Cortex of kidney (tissue), 1 donor: ENCODE measurements around the gene PUSL1.

Experiments used
- DNase-seq: peaks from one replicate; lab custom pipeline; 2025; lab: John Stamatoyannopoulos, UW

PUSL1 gene

DNA sequence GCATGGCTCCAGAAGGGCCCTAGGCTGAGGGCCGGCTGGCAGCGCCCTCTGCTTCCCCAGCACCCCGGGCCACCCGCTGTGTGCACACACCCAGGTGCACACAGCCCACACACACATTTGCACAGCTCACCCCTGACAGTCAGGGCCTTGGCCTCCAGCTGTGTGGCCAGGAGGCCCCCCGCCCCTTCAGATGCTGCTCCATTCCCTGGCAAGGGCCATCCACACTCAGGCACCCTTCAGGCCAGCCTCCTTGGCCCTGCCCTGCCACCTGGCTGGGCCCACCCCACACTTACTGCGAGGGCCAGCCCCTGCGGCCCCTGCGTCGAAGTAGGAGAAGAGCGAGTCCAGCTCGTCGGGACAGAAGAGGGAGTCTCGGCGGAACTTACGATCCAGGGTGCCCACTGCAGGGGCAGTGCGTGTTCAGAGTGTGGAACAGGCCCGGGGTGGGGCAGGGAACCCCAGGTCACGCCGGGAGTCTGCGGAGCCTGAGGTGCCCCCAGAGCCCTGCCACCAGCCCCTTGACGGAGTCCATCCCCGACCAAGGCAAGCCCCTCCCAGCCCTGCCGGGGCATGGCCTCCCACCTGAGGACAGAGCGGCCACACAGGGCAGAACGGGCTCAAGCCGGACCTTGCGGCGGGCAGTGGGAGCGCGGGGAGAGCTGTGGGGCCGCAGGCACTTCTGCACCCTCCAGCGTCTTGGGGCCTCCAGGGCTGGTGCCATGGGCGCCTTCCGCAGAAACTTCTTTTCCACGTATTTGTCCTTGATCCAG is 13.1 kb upstream of the PUSL1 start:
- no peak for DNase-seq

DNA sequence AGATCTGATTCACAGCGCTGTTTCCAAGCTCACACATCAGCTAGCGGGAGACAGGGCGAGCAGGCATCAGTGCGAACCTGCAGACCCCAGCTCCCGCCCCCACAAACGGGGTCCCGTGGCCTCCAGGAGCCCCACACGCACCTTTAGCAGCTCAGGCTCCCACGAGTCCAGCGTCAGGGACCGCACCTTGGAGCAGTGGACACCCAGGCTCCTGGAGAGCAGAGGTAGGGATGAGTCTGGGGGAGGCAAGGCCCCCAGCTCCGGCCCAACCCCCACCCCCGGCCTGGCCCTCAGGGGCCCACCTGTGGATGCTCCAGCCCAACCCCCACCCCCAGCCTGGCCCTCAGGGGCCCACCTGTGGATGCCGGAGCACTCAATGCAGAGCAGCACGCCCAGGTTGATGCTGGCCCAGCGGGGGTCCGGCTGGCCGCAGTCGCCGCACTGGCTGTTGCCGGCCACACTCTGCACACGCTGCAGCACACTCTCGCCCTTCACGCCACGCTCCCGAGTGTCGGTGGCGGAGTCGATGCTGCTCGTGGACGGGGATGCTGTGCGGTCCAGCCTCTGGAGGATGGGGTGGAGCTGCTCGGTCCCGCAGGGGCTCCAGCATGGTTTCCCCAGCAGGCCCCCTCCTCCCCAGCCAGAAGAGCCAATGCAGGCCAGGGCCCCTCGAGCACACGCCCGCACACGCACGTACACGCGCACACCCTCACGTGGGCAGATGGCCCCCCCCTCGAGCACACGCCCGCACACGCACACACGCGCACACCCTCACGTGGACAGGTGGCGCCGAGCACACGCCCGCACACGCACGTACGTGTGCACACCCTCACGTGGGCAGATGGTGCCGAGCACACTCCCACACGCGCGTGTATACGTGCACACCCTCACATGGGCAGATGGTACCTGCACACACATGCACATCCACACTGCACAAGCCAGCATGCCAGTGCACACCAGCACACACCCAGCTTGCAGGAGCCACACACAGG is 12.0 kb upstream of the PUSL1 start:
- no peak for DNase-seq

DNA sequence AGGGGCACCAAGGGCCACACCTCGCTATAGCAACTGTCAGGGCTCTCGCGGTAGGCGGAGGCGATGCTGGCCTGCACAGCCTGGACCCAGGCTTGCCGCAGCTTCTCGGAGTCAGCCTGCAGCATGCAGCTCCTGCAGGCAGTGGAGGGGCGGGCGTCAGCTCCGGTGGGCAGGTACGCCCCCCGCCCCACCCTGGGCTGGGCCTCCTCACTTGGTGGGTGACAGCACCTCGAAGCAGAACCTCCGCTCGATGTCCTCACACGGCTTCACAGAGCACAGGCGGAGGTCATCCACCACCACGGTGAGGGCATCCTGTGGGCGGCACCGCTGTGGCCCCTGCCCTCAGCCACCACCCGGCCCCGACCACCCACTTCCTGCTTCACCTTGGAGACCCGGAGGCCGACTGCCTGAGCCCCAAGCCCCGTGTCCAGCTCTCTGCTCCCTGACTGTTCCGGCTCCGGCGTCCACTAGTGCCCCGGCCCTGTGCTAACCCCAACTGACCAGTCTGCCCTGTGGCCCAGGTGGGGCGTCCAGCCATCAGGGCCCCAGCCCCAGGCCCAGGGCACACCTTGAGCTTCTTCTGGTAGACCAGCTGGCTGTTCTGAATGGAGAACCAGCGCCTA is 10.5 kb upstream of the PUSL1 start:
- no peak for DNase-seq

DNA sequence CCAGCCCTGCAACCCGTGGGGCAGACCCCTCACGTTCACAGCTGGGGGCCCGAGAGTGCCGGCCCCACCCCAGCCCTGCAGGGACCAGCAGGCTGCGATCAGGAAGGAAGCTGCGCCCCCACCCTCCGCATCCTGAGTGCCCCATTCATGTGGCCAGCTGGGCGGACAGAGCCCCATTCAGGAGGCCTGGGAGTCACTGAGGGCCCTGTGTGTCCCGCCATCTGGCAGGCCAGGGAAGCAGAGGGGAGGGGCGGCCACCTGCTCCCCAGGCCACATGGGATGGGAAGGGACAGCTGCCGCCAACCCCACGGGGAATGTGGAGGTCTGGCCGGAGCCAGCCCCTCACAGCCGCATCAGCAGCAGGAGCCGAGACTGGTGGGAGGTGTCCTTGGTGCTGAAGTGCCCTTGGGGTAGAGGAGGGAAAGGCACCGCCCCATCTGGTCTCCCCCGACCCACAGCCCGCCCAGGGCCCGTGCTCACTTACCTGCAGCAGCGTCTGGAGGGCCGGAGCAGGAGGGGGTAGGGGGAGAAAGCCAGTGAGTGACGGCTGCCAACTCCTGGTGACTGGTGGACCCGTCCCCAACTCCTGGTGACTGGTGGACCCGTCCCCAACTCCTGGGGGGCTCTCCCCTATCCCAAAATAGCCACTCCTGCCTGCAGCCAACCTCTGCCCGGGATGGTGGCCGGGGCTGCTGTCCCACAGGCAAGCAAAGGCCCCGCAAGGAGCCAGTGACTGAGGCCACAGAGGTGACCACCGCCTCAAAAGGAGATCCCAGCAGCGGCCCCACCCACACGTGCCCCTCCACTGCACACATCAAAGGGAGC is 9.3 kb upstream of the PUSL1 start:
- DNase-seq, result no peak

DNA sequence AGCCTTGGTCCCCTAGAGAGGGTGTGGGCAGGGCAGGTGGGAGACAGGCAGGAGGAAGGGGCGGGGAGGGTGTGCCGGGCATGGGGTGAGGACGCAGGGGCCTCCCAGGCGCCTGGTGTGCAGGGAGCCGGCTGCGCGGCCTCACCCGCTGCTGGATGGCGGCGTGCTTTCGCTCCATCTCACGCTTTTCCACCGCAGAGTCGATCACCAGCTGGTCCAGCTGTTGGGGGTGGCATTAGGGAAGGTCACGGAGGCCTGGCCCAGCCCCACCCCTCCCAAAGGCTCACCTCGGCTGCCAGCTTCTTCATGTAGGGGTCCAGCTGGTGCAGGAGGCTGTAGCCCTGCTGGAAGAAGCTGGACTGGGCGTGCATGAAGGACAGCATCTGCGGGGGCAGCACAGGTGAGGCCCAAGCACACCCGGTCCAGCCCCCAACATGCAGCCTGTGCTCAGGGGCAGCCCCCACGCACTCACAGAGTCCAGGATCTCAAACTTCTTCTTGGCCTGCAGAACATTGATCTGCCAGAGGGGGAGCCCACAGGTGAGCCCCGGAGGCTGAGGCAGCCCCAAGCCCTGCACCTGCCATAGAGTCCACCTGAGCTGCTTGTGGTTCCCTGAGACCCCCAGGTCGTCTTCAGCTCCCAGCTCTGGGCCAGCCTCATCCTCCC is 8.6 kb upstream of the PUSL1 start:
- DNase-seq, result no peak

DNA sequence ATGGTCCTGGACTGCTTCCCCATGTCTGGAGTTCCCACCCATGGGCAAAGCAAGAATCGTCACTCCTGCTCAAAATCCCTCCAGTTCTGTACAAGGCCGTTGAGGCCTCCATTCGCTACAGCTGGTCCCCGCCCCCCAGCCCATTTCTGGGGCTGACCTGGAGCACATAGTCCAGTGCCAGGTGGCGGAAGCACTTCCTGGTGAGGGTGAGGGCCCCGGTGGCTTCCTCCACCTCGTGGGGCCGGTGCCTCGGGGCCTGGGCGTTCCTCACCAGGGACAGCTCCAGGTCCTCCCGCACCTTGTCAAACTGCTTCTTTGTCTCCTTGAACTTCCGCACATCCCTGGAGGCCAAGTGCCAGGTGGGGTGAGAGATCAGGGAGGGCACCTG is 8.1 kb upstream of the PUSL1 start:
- no peak for DNase-seq

DNA sequence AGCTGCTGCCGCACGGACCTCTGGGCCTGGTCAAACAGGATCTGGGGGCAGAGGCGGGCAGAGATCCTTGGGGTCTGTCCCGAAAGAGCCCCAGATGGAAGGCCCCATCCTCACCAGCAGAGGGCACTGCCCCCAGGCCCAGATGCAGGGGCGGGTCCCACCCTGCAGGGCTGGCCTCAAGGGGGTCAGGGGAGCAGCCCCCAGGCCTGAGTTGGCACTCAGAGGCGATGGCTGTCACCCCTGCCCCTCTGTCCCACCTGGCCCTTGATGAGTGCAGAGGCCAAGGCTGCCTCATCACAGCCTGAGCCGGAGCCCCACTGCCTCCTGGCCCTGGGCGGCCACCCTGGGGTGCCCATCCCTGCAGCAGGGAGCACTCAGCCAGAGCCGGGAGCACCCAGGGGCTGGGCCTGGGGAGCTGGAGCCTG is 6.4 kb upstream of the PUSL1 start:
- DNase-seq, result no peak

DNA sequence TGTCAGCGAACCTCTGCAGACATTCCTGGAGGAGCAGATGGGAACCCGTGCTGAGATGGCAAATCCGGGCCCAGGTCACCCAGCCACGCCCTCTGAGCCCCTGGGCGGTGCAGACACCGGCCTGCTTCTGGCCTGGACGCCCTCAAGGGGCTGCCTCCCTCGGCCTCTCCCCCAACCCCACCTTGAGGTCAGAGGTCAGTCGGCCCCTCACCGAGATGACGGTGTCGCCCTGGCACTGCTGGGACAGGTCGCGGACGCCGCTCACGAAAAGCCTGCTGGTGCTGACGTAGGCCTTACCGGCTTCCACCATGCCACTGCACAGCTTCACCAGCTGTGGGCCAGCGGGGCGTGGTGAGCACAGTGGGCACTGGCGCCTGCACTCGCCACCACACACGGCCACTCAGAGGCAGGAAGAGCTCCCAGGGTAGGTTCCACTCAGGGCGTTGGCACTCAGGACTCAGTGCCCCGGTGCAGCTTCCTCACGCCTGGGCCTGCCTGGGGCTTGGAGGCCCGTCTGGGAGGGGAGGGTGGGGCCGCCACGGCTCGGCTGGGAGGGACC is 5.4 kb upstream of the PUSL1 start:
- no peak for DNase-seq

DNA sequence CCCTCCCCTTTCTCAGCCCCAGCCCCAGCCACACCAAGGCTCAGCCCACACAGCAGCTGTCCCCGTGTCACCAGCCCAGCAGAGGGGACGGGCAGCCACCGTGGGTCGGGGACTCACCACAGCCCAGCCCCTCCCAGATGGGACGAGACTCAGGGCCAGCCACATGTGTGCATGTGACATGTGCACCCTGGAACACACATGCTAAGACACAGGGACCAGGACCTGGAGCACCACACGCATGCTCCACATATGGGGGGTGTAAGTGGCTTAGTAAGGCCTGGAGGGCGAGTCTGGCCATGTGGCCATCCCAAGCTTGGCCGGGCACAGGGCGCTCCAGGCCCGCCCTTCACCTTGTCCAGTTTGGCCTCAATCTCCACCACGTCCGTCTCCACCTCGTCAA is 4.7 kb upstream of the PUSL1 start:
- DNase-seq, result no peak

DNA sequence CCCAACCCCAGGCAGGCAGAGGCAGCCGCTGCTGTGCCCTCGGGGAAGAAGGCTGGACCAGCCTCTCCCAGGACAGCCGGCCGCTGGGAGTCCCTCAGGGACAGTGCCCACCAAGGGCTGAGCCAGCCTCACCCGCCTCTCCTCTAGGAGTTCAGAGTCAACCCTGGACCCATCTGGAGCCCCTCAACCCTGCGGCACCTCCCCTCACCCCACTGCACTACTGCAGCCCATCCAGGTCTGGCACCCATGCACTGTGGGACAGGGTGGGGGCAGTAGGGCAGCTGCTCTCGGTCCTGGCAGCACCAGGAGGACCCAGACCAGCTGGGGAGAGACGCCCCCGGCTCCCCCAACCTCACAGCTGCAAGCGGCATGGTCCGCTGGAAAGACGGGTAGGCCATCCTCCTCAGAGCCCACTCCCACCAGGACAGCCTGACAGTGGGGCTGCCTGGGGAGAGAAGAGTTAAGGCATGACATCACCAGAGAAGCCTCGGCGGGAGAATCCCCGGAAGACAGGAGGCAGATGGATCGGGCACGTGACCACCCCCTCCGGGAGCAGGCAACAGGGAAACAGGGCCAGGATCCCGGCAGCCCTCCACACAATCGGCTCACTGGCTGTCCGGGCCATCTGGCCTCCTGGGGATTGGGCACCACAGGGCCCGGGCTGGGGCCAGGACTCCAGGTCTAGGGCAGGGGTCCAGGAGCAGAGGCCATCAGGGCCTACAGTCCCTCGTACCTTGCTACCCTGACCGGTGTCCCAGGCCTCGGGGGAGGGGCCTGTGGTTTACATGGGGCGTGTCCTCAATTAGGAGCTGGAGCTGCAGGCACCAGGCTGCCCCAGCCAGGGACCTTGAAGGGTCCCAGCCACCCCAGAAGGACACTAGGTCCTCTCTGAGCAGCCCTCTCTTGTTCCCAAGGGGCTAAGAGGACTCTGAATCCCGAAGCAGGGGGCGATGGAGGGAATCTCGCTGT is 3.8 kb upstream of the PUSL1 start:
- DNase-seq, result no peak

DNA sequence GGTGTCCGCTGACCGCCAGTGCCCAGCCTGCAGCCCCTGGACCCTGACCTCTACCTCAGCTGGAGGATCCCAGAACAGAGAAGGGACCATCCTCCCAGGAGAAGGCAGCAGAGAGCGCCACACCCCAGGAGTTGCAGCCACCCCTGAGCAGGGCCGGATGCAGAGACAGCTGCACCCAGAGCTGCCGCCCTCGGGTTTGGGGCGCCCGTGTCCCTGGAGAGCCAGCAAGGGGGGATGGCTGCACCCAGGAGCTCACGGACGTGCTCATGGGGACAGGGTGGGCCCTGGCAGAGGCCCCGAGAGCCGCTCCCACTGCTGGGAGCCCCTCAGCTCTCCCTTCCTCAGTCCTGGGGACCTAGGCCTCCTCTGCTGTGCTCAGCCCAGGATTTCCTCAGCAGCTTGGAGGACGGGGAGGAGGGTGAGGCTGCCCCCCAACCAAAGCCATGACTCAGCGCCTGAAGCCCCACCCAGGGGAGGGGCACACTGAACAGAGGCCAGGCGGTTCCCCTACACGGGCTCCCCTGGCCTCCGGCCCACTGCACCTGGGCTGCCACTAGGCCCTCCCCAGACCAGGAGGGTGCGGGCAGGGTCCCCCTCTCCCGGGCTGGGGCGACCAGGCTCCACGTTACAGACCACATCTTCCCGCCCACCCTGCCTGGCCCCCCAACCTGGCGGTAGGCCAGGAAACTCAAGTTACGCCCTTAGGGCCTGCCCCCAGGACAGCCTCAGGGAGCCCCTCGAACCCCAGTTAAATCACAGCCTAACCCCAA is 2.9 kb upstream of the PUSL1 start:
- DNase-seq, result no peak

DNA sequence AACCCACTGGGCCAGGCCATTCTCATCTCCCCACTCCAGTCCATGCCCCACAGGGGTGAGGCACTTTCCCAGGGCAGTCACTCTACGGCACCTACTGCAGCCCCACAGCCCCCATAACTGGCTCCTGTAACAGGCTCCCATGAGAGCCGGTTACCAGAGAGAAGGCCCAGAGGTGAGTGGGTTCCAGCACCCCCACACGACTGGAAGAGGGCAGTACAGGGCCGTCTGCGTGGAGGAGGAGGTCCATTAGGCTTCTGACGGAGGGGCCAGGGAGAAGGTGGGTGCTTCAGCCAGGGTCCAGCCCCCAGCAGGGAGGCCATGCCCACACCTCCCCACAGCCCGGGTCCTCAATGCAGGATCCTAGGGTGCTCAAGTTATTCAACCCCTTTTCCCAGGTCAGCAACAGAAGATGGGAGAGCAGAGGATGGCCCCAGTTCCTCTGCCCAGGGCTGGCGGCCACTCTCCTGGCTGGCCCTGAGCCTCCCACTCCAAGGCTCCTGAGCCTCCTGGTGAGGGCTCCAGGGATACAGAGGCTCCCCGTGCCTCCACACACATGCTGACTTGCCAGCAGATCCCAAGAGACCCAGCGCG is 2.2 kb upstream of the PUSL1 start:
- no peak for DNase-seq

DNA sequence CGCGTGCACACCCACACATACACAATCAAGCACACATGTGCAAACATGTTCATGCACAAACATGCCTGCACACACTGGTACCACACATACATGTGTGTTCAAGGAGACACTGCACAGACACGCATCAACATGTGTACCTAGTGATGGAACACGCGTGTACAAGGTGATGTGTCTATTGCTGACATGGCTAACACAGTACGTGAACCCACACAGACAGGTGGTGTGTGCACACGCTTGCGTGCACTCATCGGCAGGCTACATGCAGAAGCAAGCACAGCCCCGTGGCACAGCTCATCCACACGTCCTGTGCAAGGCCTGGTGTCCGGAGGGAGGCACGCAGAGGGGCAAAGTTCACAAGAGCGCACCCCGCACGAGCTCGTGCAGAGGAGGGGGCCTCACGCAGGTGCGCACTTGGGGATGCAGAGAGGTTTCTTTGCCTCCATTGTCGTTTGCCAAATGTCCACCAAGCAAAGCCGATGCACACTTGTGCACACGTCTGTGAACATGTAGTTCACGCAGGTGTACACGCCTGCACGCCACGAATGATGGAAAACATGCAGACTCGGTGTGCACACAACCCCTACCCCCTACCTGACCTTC is 1.6 kb upstream of the PUSL1 start:
- DNase-seq, result no peak

DNA sequence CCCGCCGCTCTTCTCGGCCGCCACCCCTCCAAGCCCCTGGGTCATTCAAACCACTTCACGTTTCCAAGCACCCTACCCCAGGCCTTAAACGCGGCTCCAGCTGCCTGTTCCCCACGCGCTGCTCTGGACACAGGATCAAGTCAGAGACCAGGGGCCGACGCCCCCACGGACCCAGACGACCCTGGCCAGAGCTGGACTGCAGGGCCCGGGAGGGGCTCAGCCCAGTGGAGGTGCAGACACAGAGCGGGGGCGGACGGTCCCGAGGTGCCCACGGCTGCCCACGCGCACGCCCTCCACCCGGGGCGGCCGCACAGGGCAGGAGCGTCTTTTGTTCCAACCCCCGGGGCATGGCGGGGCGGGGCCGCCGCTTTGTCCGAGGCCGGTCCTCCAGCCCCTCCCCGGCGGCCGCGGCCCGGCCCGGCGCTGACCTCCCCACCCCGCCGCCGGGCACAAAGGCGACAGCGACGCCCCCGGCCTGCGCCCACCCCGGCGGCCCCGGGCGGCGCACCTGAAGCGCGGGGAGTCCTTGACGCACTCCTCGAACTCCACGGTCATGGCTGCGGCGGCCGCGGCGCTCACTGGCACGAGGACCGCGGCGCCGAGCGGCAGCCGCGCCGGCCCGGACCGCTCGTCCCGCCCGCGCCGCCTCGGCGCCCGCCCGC is 1.0 kb upstream of the PUSL1 start:
- DNase-seq, result no peak

DNA sequence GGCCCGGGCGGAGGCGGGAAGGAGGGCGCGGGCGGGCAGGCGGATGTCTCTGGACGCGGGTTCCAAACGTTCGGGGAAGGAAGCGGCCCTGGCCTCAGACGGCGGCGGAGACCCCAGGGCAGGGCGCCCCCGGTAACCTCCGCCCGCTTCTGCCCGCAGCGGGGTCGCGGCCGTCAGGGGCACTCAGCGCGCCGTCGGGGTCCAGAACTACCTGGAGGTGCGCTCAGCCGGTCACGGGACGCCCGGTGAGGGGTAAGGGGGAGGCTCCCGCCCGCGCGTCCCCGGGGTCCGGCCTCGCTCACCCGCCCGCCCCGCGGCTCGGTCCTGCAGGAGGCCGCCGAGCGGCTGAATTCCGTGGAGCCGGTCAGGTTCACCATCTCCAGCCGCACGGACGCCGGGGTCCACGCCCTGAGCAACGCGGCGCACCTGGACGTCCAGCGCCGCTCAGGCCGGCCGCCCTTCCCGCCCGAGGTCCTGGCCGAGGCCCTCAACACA is 406 bp downstream of the PUSL1 start:
- no peak for DNase-seq

DNA sequence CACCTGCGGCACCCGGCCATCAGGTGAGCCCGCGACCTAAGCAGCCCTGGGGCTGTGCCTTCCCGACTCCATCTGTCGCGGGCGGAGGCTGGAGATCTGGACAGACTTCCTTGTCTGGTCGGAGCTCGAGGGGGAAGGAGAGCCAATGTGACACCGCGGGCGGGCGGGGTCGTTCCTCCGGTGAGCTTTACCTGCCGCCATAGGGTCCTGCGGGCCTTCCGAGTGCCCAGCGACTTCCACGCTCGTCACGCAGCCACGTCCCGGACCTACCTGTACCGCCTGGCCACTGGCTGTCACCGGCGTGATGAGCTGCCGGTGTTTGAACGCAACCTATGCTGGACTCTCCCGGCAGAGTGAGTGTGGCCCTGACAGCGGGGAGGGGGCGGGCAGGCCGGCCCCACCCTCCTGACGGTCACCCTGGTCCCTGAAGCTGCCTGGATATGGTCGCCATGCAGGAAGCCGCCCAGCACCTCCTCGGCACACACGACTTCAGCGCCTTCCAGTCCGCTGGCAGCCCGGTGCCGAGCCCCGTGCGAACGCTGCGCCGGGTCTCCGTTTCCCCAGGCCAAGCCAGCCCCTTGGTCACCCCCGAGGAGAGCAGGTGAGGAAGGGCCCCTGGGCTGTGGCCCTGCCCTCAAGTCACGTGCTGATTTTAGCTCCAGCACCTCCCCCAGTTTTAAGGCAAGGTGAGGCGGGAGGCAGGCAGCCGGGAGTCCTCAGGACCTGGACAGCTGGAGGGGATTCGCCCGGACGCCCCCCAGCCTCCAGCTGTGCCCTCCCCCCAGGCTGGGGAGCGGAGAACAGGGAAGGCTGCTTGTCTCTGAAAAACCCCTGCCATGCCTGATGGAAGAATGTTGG is 1.1 kb downstream of the PUSL1 start:
- DNase-seq, result no peak

DNA sequence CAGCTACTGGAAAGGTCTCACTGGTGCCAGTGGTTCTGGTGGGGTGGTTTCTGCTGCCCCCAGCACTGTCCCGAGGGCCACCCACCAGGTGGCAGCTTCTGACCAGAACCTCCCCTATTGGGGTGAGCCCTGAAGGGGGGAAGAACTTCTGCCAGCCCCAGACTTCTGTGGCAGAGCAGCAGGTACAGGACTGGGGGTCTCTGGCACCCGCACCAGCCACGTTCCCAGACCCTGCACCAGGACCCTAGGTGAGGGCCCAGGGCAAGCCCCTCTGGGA is 1.6 kb downstream of the PUSL1 start:
- DNase-seq, result no peak
